K562 (cell line): ENCODE measurements around the gene SLC35B1.

ENCODE experiments used
- ATF3 ChIP-seq, 2 experiments: fragments of 450-650 bp in 1 of 2; sonication (generic) in 1 of 2; formaldehyde crosslinking in 1 of 2; IDR thresholded peaks in 1 of 2; conservative IDR thresholded peaks in 1 of 2; 2 replicates each; pipeline versions ENCODE4 v1.6.1 to v1.8.1; 2016 to 2023; ENCODE audit warnings: mild to moderate bottlenecking in 2 of 2, moderate library complexity in 2 of 2, inconsistent platforms in 1 of 2, missing genetic modification reagents in 1 of 2
- BDP1 ChIP-seq: IDR thresholded peaks from 3 replicates; pipeline ENCODE4 v1.6.1; 2011; ENCODE audit not compliant: insufficient read length, insufficient read depth
- CBFB ChIP-seq: sonication (generic); formaldehyde crosslinking; IDR thresholded peaks from 2 replicates; pipeline ENCODE4 v1.4.0; 2020; ENCODE audit warnings: mild to moderate bottlenecking, missing genetic modification reagents
- CTCF ChIP-seq, 3 experiments: IDR thresholded peaks in 2 of 3; conservative IDR thresholded peaks in 1 of 3; 2 replicates each; pipeline ENCODE4 v1.5.1; 2011 to 2012; ENCODE audit warnings: low read length in 3 of 3, mild to moderate bottlenecking in 3 of 3, control low read depth in 2 of 3, improper control_type of control experiment in 1 of 3, inconsistent platforms in 1 of 3, low read depth in 1 of 3, mixed read lengths in 1 of 3, moderate library complexity in 1 of 3; ENCODE audit not compliant: insufficient read depth in 2 of 3
- E2F4 ChIP-seq: sonication (generic); formaldehyde crosslinking; IDR thresholded peaks from 2 replicates; pipeline ENCODE4 v1.8.0; 2022; ENCODE audit warnings: mild to moderate bottlenecking, low read depth, missing genetic modification reagents
- KDM1A ChIP-seq, 2 experiments: fragments of 450-650 bp; IDR thresholded peaks; 2 replicates each; pipeline ENCODE4 v1.6.1; 2016; ENCODE audit warnings: mild to moderate bottlenecking in 2 of 2
- POLR2AphosphoS5 ChIP-seq: IDR thresholded peaks from 2 replicates; pipeline ENCODE4 v1.6.1; 2011; ENCODE audit warnings: mild to moderate bottlenecking, low read depth, low read length, moderate library complexity; ENCODE audit not compliant: control insufficient read depth, insufficient read depth
- RFX1 ChIP-seq: fragments of 450-650 bp; IDR thresholded peaks from 2 replicates; pipeline ENCODE4 v1.6.1; 2016; ENCODE audit warnings: mild to moderate bottlenecking, moderate library complexity
- ZBTB8A ChIP-seq: fragments of 450-650 bp; IDR thresholded peaks from 2 replicates; pipeline ENCODE4 v1.6.1; 2018; ENCODE audit warnings: mild to moderate bottlenecking, moderate library complexity; ENCODE audit not compliant: partially characterized antibody

GRCh38 chr17:49717371-49717861 lies 9.7 kb upstream of the SLC35B1 start:
- TF ChIP-seq ATF3 (IDR thresholded peaks at IDR 0.05) (no peak), ATF3 (CRISPR knock-in tag; conservative IDR thresholded peaks at IDR 0.05) (no peak), RFX1 (no peak), CBFB (CRISPR knock-in tag) (no peak), E2F4 (CRISPR knock-in tag) (no peak), ZBTB8A (no peak), KDM1A (IDR thresholded peaks at IDR 0.05) (no peak), BDP1 (no peak), CTCF (IDR thresholded peaks at IDR 0.05 in 2 of 3, conservative IDR thresholded peaks at IDR 0.05 in 1 of 3; ENCODE audit: insufficient read depth in 2 of 3, low read depth in 1 of 3, low read length in 3 of 3) (no peak), POLR2AphosphoS5 (no peak)
